DND-41 (cell line): ENCODE data around the gene HERC3.

Experiments used
- EZH2 ChIP-seq: IDR thresholded peaks from 3 replicates; pipeline ENCODE4 v1.6.1; 2012; ENCODE audit warnings: borderline replicate concordance, low read depth, mild to moderate bottlenecking, moderate library complexity, low read length, inconsistent platforms; ENCODE audit not compliant: severe bottlenecking
- TF ChIP-seq, protein P1 (sequence below): IDR thresholded peaks from 2 replicates; pipeline ENCODE4 v1.5.1; 2012; ENCODE audit warnings: borderline replicate concordance, low read length, moderate library complexity, mild to moderate bottlenecking; ENCODE audit not compliant: poor library complexity, severe bottlenecking; ENCODE audit errors: extremely low read depth

GRCh38 chr4:88735564-88735963 lies 143.3 kb downstream of the HERC3 start:
- TF ChIP-seq, protein P1, sequence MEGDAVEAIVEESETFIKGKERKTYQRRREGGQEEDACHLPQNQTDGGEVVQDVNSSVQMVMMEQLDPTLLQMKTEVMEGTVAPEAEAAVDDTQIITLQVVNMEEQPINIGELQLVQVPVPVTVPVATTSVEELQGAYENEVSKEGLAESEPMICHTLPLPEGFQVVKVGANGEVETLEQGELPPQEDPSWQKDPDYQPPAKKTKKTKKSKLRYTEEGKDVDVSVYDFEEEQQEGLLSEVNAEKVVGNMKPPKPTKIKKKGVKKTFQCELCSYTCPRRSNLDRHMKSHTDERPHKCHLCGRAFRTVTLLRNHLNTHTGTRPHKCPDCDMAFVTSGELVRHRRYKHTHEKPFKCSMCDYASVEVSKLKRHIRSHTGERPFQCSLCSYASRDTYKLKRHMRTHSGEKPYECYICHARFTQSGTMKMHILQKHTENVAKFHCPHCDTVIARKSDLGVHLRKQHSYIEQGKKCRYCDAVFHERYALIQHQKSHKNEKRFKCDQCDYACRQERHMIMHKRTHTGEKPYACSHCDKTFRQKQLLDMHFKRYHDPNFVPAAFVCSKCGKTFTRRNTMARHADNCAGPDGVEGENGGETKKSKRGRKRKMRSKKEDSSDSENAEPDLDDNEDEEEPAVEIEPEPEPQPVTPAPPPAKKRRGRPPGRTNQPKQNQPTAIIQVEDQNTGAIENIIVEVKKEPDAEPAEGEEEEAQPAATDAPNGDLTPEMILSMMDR = no peak
- no peak for TF ChIP-seq EZH2
